Stimulated activated naive CD8-positive, alpha-beta T cell treated with anti-CD3 and anti-CD28 coated beads, Interleukin-15, Interleukin-2, amounts not matched to agents 100 ng/mL and 50 ng/mL, for 24 hours (primary cell): ENCODE measurements around the gene FSTL4.
A peak's percentile ranks its signal among the peaks of the same experiment; 100 is the strongest.

Source experiments
- H3K27ac Mint-ChIP-seq: one replicate; pipeline ENCODE4 v1.8.0; 2021; ENCODE audit warnings: mild to moderate bottlenecking, mixed read lengths
- H3K27me3 Mint-ChIP-seq: one replicate; pipeline ENCODE4 v1.8.0; 2021; ENCODE audit warnings: mixed read lengths
- H3K36me3 Mint-ChIP-seq: one replicate; pipeline ENCODE4 v1.8.0; 2021; ENCODE audit warnings: low read depth, mixed read lengths
- H3K4me1 Mint-ChIP-seq: one replicate; pipeline ENCODE4 v1.8.0; 2021; ENCODE audit warnings: low read depth, mixed read lengths
- H3K4me3 Mint-ChIP-seq: one replicate; pipeline ENCODE4 v1.8.0; 2021; ENCODE audit warnings: mild to moderate bottlenecking, mixed read lengths
- H3K9me3 Mint-ChIP-seq: one replicate; pipeline ENCODE4 v1.8.0; 2021; ENCODE audit warnings: mixed read lengths

FSTL4 gene

GRCh38 chr5:133423618-133424282, 188.6 kb downstream of the FSTL4 start:
- Mint-ChIP-seq H3K27me3 (peaks cover 15% of the 10 kb centered on the region), H3K9me3 (no peaks in the 10 kb centered on the region), H3K36me3 (no peaks in the 10 kb centered on the region), H3K4me3 (no peak overlapping the region), H3K4me1 (peaks cover 11% of the 10 kb centered on the region), H3K27ac (peak overlapping the region; percentile 5)

- Mint-ChIP-seq H3K36me3 (no peaks in the 10 kb centered on the region), H3K9me3 (no peaks in the 10 kb centered on the region), H3K27ac (peak overlapping the region; percentile 5), H3K4me1 (peaks cover 11% of the 10 kb centered on the region), H3K4me3 (no peak overlapping the region), H3K27me3 (peaks cover 15% of the 10 kb centered on the region)
These were observed 189.2 kb downstream of the FSTL4 start for GRCh38 chr5:133423011-133423617.

- H3K36me3 Mint-ChIP-seq: no peaks in the 10 kb centered on the region
- no peak overlapping the region for H3K4me3 Mint-ChIP-seq
- peaks cover 16% of the 10 kb centered on the region for H3K27me3 Mint-ChIP-seq
- H3K9me3 Mint-ChIP-seq: no peaks in the 10 kb centered on the region
- peaks cover 11% of the 10 kb centered on the region for H3K4me1 Mint-ChIP-seq
- H3K27ac Mint-ChIP-seq: no peak overlapping the region
These were observed 190.5 kb downstream of the FSTL4 start for GRCh38 chr5:133421806-133422205.

GRCh38 chr5:133421394-133421793, 190.9 kb downstream of the FSTL4 start:
- peaks cover 11% of the 10 kb centered on the region for H3K4me1 Mint-ChIP-seq
- H3K27ac Mint-ChIP-seq: no peak overlapping the region
- H3K27me3 Mint-ChIP-seq: peaks cover 19% of the 10 kb centered on the region
- H3K36me3 Mint-ChIP-seq: no peaks in the 10 kb centered on the region
- no peaks in the 10 kb centered on the region for H3K9me3 Mint-ChIP-seq
- no peak overlapping the region for H3K4me3 Mint-ChIP-seq

- no peak overlapping the region for H3K27ac Mint-ChIP-seq
- H3K4me1 Mint-ChIP-seq: peaks cover 11% of the 10 kb centered on the region
- peaks cover 20% of the 10 kb centered on the region for H3K27me3 Mint-ChIP-seq
- no peak overlapping the region for H3K4me3 Mint-ChIP-seq
- no peaks in the 10 kb centered on the region for H3K36me3 Mint-ChIP-seq
- H3K9me3 Mint-ChIP-seq: no peaks in the 10 kb centered on the region
These were observed 191.7 kb downstream of the FSTL4 start for GRCh38 chr5:133420440-133421301.

GRCh38 chr5:133415906-133416305, 196.4 kb downstream of the FSTL4 start:
- Mint-ChIP-seq H3K36me3 (no peaks in the 10 kb centered on the region), H3K4me1 (no peaks in the 10 kb centered on the region), H3K9me3 (no peaks in the 10 kb centered on the region), H3K4me3 (no peak overlapping the region), H3K27me3 (peaks cover 38% of the 10 kb centered on the region), H3K27ac (no peak overlapping the region)

GRCh38 chr5:133415506-133415905, 196.8 kb downstream of the FSTL4 start:
- H3K4me1 Mint-ChIP-seq: no peaks in the 10 kb centered on the region
- no peak overlapping the region for H3K27ac Mint-ChIP-seq
- H3K4me3 Mint-ChIP-seq: no peak overlapping the region
- H3K36me3 Mint-ChIP-seq: no peaks in the 10 kb centered on the region
- H3K27me3 Mint-ChIP-seq: peaks cover 40% of the 10 kb centered on the region
- H3K9me3 Mint-ChIP-seq: no peaks in the 10 kb centered on the region

- H3K9me3 Mint-ChIP-seq: no peaks in the 10 kb centered on the region
These were observed 199.7 kb downstream of the FSTL4 start for GRCh38 chr5:133412661-133413060.

GRCh38 chr5:133410335-133410828, 202.0 kb downstream of the FSTL4 start:
- Mint-ChIP-seq H3K36me3 (no peaks in the 10 kb centered on the region), H3K9me3 (no peaks in the 10 kb centered on the region), H3K27ac (no peak overlapping the region), H3K27me3 (peaks cover 39% of the 10 kb centered on the region), H3K4me3 (no peak overlapping the region), H3K4me1 (no peaks in the 10 kb centered on the region)

More at GRCh38 chr5:133412661-133413060, 199.7 kb downstream of the FSTL4 start:
- H3K4me1 Mint-ChIP-seq: no peaks in the 10 kb centered on the region
- H3K27me3 Mint-ChIP-seq: peaks cover 46% of the 10 kb centered on the region
- no peak overlapping the region for H3K27ac Mint-ChIP-seq
- H3K36me3 Mint-ChIP-seq: no peaks in the 10 kb centered on the region
- H3K4me3 Mint-ChIP-seq: no peak overlapping the region

GRCh38 chr5:133409210-133409674, 203.1 kb downstream of the FSTL4 start:
- Mint-ChIP-seq H3K27me3 (peaks cover 35% of the 10 kb centered on the region), H3K4me3 (no peak overlapping the region), H3K27ac (no peak overlapping the region), H3K36me3 (no peaks in the 10 kb centered on the region), H3K4me1 (no peaks in the 10 kb centered on the region), H3K9me3 (no peaks in the 10 kb centered on the region)

GRCh38 chr5:133408322-133408721, 204.0 kb downstream of the FSTL4 start:
- no peaks in the 10 kb centered on the region for H3K36me3 Mint-ChIP-seq
- H3K27ac Mint-ChIP-seq: no peak overlapping the region
- peaks cover 26% of the 10 kb centered on the region for H3K27me3 Mint-ChIP-seq
- no peaks in the 10 kb centered on the region for H3K4me1 Mint-ChIP-seq
- no peak overlapping the region for H3K4me3 Mint-ChIP-seq
- H3K9me3 Mint-ChIP-seq: no peaks in the 10 kb centered on the region

GRCh38 chr5:133406977-133407632, 205.2 kb downstream of the FSTL4 start:
- Mint-ChIP-seq H3K36me3 (no peaks in the 10 kb centered on the region), H3K9me3 (no peaks in the 10 kb centered on the region), H3K27me3 (peaks cover 16% of the 10 kb centered on the region)

GRCh38 chr5:133406208-133406976, 205.9 kb downstream of the FSTL4 start:
- Mint-ChIP-seq H3K27me3 (peaks cover 15% of the 10 kb centered on the region), H3K9me3 (no peaks in the 10 kb centered on the region), H3K4me1 (no peaks in the 10 kb centered on the region), H3K36me3 (no peaks in the 10 kb centered on the region), H3K4me3 (no peak overlapping the region), H3K27ac (no peak overlapping the region)

More at GRCh38 chr5:133406977-133407632, 205.2 kb downstream of the FSTL4 start:
- H3K27ac Mint-ChIP-seq: no peak overlapping the region
- no peak overlapping the region for H3K4me3 Mint-ChIP-seq
- no peaks in the 10 kb centered on the region for H3K4me1 Mint-ChIP-seq
